ENCODE measurements around the gene LDLRAD4. TPM values are rescaled to one million over a fixed set of nuclear protein-coding genes. Genes with fewer than 3 reads are reported as not detected.
A peak's percentile ranks its signal among the peaks of the same experiment; 100 is the strongest.

The LDLRAD4 gene
- total RNA-seq, 1 experiment from 2014 or later: 1.7 TPM

DNA sequence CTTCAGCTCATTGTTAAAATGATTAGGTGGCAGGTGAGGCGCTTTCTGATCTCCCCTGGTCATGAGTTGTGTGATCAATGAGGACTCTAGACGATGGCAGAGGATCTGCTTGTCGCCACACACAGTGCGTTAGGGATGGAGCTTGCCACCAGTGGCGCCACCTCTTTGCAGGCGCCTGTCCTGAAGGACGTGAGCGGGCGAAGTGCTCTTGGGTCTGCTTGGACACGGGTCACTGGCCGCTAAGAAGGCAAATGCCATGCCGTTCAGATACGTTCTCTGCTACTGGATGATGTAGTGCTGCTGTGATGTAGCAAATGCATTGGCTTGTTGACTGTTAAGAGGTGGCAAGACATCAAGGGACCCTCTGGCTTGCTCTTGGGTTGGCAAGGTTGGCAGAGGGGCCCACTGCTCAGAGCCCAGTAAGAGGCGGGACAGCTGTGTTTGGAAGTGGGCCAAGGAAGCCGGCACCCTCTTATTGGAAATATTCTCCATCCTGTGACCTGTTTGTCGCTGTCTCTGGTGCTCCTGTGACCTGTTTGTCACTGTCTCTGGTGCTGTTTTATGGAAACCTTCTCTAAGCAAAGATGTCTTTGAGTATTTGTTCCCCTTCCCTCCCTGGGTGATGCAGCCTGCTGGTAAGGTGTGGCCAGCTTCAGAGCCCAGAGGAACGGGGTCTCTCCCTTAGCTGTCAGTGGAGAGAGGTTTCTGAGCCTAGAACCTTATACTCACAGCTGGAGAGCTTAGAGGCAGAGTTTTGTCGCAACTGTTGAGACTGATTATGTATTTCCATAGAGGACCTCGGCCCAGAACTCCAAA is 14.6 kb downstream of the LDLRAD4 start:
- ChIA-PET POLR2A (ENCODE audit: unreplicated experiment) (no interaction called here), CTCF (no interaction called here)
- TF ChIP-seq EZH2 (IDR thresholded peaks at IDR 0.05; ENCODE audit: low read depth): no peak
- TF ChIP-seq, protein P1, sequence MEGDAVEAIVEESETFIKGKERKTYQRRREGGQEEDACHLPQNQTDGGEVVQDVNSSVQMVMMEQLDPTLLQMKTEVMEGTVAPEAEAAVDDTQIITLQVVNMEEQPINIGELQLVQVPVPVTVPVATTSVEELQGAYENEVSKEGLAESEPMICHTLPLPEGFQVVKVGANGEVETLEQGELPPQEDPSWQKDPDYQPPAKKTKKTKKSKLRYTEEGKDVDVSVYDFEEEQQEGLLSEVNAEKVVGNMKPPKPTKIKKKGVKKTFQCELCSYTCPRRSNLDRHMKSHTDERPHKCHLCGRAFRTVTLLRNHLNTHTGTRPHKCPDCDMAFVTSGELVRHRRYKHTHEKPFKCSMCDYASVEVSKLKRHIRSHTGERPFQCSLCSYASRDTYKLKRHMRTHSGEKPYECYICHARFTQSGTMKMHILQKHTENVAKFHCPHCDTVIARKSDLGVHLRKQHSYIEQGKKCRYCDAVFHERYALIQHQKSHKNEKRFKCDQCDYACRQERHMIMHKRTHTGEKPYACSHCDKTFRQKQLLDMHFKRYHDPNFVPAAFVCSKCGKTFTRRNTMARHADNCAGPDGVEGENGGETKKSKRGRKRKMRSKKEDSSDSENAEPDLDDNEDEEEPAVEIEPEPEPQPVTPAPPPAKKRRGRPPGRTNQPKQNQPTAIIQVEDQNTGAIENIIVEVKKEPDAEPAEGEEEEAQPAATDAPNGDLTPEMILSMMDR (conservative IDR thresholded peaks at IDR 0.05): no peak
- intact Hi-C loops (cut with micrococcal nuclease; ENCODE audit: unreplicated experiment): no loop called here
- H3K27me3 ChIP-seq (ENCODE audit: insufficient read depth, low read depth): peaks cover 93% of the 10 kb centered on the region
- no peaks in the 10 kb centered on the region for H3K79me2 ChIP-seq (ENCODE audit: low read depth)
- H2AFZ ChIP-seq: no peak overlapping the region
- no peaks in the 10 kb centered on the region for H3K4me1 ChIP-seq (replicated peaks; ENCODE audit: insufficient read depth)
- no peaks in the 10 kb centered on the region for H3K9me3 ChIP-seq (ENCODE audit: insufficient read depth, low read depth)
- no peaks in the 10 kb centered on the region for H4K20me1 ChIP-seq (ENCODE audit: insufficient read depth)
- no peak for DNase-seq
- H3K4me2 ChIP-seq: no peak overlapping the region
- no peaks in the 10 kb centered on the region for H3K36me3 ChIP-seq (ENCODE audit: low read depth)
- no peak overlapping the region for H3K27ac ChIP-seq
- no peaks in the 10 kb centered on the region for H3K9me2 ChIP-seq (ENCODE audit: insufficient read depth)
- H3F3A ChIP-seq (ENCODE audit: insufficient read depth, low read depth): no peaks in the 10 kb centered on the region
- no TSS peak for BruUV-seq (replicated peaks)
- H3K4me3 ChIP-seq: no peak overlapping the region

DNA sequence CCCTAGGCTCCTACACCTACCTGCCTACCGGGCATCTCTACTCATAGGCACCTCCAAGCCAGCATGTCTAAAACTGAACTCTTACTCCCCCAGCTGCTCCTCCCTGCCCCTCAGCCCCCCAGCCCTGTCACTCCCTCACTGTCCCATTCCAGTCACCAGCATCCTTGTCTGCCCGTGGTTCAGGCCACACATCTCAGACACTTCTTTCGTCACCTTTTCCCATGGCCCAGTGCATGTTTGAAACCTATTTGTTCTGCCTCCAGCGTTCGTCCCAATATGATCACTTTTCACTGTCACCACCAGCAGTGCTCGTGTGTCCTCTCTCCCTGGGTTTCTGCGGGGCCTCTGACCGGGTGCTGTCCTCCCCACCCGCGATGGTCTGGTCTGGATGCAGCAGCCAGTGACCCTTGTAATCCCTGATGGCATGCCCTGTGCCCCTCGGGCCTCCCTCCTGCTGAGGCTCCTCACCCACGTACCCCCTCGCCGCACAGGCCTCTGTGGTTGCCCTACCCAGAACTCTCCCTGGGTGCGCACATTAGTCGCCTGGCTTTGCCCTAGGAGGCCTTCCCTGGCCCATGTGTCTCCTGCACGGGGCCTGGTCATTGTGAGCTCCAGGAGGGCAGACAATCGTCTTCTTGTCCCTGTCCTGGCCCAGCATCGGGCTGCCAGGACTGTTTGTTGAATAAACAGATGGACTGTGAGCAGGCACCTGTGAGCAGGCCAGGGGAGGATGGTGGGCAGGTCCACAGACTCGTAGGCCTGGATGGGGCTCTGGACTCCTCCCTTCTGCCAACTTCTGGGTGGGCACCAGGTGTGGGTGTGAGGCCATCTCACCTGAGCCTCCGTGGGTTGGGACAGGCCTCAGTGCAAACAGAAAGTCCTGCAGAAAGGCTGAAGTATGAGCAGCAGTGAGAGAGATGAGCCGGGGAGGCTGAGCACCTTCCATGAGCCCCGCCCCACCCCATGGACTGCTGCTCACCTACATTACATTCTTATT is 15.5 kb downstream of the LDLRAD4 start:
- Histone ChIP-seq H3K9me2 (ENCODE audit: insufficient read depth) (no peaks in the 10 kb centered on the region), H3K27me3 (ENCODE audit: insufficient read depth, low read depth) (peaks cover 93% of the 10 kb centered on the region), H2AFZ (no peak overlapping the region), H3K4me1 (replicated peaks; ENCODE audit: insufficient read depth) (no peaks in the 10 kb centered on the region), H3K79me2 (ENCODE audit: low read depth) (no peaks in the 10 kb centered on the region), H3K36me3 (ENCODE audit: low read depth) (no peaks in the 10 kb centered on the region), H3K27ac (no peak overlapping the region), H3F3A (ENCODE audit: insufficient read depth, low read depth) (no peaks in the 10 kb centered on the region), H3K9me3 (ENCODE audit: insufficient read depth, low read depth) (no peaks in the 10 kb centered on the region), H3K4me3 (no peak overlapping the region), H3K4me2 (no peak overlapping the region), H4K20me1 (ENCODE audit: insufficient read depth) (no peaks in the 10 kb centered on the region)
- BruUV-seq (replicated peaks): no TSS peak
- ChIA-PET CTCF (no interaction called here), POLR2A (ENCODE audit: unreplicated experiment) (no interaction called here)
- no peak for DNase-seq
- TF ChIP-seq, protein P1 (conservative IDR thresholded peaks at IDR 0.05): no peak
- TF ChIP-seq EZH2 (IDR thresholded peaks at IDR 0.05; ENCODE audit: low read depth): no peak
- intact Hi-C loops (cut with micrococcal nuclease; ENCODE audit: unreplicated experiment): no loop called here

DNA sequence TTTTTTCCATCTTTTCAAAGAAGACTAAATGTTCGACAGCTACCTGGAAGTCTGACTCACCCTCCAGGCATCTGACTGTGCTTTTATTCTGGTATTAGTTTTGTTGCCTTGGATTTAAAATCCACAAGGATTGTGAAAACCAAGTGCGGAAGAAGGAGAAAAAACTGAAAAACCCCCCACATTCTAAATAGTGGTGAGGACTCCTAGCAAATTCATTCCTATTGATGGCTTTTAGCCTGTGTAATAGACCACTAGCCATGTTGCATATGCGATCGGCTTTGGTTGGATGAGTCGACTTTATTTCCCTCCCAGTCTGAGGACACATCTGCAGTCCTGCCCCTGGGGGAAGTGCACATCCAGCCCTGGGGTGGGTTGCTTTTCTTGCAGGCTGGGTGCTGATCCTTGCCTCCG is 16.9 kb downstream of the LDLRAD4 start:
- H3K9me2 ChIP-seq (ENCODE audit: insufficient read depth): no peaks in the 10 kb centered on the region
- no peaks in the 10 kb centered on the region for H3K4me1 ChIP-seq (replicated peaks; ENCODE audit: insufficient read depth)
- BruUV-seq (replicated peaks): no TSS peak
- H3F3A ChIP-seq (ENCODE audit: insufficient read depth, low read depth): no peaks in the 10 kb centered on the region
- H3K36me3 ChIP-seq (ENCODE audit: low read depth): no peaks in the 10 kb centered on the region
- POLR2A ChIA-PET (ENCODE audit: unreplicated experiment): no interaction called here
- no peak overlapping the region for H3K4me3 ChIP-seq
- CTCF ChIA-PET: no interaction called here
- no peaks in the 10 kb centered on the region for H3K9me3 ChIP-seq (ENCODE audit: insufficient read depth, low read depth)
- no peak overlapping the region for H3K27ac ChIP-seq
- no peaks in the 10 kb centered on the region for H4K20me1 ChIP-seq (ENCODE audit: insufficient read depth)
- H3K4me2 ChIP-seq: no peak overlapping the region
- peaks cover 95% of the 10 kb centered on the region for H3K27me3 ChIP-seq (ENCODE audit: insufficient read depth, low read depth)
- H3K79me2 ChIP-seq (ENCODE audit: low read depth): no peaks in the 10 kb centered on the region
- intact Hi-C loops (cut with micrococcal nuclease; ENCODE audit: unreplicated experiment): no loop called here
- DNase-seq: peak in 1 of 2 experiments; percentile 17
- TF ChIP-seq, protein P1 (conservative IDR thresholded peaks at IDR 0.05): no peak
- TF ChIP-seq EZH2 (IDR thresholded peaks at IDR 0.05; ENCODE audit: low read depth): no peak
- no peak overlapping the region for H2AFZ ChIP-seq

All from PC-9 (cell line).